Inflammatory macrophage treated with lipopolysaccharide for 1 hour (primary cell): ENCODE results near the gene OR6C68.
"Not testable (repeated sequence)": the region's sequence is repeated elsewhere in the genome, so short reads cannot be mapped to it uniquely, and the experiment has no call there.

Source experiments
- DNase-seq, 2 donors: peaks; one replicate each; pipeline ENCODE4 v3.0.0-alpha.2; 2020 to 2022

Gene OR6C68

DNA sequence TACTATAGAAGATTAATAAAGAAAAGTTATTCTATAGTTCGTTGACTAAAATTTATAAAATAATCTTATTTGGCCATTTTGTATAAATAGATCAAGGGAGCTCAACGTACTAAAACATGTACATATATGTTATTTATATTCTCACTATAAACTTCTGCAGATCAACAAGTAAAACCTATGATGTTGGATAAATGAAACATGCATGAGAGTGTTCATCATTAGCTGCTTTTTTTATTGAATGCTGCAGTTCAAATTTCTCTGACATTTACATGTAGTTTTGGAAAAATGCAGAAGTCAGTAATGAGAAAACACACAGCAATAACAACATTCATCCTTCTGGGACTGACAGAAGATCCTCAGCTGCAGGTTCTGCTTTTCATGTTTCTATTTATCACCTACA is at the start of gene OR6C68:
Gene OR6C68 (plus strand): TSS at position 301 of the 400 bp plus-strand sequence. CDS start 0 bp downstream, at position 301.
- DNase-seq: no peak

DNA sequence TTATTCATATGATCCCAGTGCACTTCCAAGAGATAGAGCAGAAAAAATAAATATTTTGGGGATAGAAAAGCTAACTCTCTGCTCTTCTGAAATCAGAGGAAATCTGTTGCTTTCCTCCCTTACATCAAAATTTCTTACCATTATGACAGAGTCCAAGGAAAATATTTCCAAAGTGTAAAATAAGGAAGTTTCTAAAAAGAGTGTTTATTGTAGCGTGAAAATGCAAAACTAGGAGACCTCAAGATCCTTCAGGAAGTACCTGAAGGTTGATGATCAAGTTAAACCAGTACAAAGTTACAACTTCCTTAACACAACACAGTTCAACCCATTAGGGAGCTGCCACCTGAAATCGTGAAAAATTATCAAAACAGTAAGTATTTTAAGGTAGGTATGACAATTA is 48.4 kb upstream of the OR6C68 start, which contains the start of gene OR6C2:
Gene OR6C2 (plus strand): TSS at position 301 of the 400 bp plus-strand sequence. CDS start 8,138 bp downstream, outside the sequence.
- DNase-seq: no peak

DNA sequence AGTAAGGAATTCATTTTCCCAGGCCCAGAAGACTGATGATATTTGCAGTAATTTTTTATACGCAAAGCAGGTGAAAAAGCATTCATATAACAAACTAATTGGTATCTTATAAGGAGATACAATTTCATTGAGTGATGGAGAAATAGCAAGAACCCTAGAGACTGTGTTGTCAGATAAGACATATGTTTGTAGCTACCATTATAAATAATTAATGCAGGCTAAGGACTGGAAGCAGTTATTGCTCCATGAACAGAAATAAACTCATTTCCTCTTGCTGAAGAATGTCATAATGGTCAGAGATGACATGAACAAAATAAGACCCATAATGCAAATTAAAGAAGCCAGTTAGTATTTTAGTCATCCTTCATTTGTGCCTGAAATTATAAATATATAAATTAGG is 46.8 kb upstream of the OR6C68 start:
- no peak for DNase-seq

DNA sequence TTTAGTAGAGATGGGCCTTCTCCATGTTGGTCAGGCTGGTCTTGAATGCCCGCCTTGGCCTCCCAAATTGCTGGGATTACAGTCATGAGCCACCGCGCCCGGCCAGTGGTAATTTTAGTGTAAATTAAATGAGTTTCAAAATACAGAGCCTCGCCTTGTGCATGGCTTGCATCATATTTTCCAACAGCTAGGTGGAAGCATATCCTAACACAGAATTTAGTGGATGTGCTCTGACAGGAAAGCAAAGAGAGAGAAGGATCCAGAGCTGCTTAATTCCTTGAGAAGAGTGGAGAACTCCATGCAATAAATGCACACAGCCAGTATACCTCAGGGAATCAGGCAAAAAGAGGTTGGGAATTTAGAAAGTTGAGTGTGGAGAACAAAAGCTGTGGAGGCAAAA is 45.9 kb upstream of the OR6C68 start:
- DNase-seq: no peak

DNA sequence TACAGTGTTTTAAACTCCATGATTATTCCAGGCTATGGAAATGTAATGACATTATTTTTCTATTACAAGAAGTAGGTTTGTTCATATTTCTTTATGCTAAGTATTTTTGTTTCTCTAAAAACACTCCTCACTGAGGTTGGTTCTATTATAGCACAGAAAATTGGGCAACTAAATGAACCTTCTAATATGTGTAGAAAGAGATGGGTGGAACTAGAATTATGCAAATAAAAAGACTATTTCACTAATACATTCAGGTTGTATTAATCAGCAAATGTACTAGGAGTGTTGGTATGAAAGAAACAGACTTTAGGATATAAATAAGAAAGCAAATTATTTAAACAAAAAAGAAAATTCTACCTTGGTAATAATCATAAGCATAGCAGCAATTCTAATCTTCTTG is 43.4 kb upstream of the OR6C68 start:
- no peak for DNase-seq

DNA sequence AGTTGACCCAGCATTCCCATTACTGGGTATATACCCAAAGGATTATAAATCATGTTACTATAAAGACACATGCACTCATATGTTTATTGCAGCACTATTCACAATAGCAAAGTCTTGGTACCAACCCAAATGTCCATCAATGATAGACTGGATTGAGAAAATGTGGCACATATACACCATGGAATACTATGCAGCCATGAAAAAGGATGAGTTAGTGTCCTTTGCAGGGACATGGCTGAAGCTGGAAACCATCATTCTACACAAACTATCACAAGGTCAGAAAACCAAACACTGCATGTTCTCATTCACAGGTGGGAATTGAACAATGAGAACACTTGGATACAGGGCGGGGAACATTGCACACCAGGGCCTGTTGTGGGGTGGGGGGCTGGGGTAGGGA is 27.3 kb upstream of the OR6C68 start:
- DNase-seq: not testable (repeated sequence)

DNA sequence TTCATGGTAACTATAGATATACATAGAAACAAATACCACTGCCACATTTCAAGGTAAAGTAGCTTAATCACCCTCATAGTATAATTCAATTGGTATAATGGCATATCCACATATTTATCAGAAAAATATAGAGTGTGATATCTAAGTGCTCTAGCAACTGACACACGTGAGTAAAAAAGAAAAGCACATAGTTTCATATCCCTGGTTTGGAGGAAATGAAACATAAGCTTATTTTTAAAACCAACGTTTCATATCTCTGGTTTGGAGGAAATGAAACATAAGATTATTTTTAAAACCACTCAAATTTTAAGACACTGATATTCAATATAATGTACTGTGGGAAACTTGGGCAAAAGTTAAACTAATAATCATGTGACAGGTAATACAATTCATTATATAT is 24.3 kb upstream of the OR6C68 start:
- DNase-seq: peak in 1 of 2 donors; percentile 2

DNA sequence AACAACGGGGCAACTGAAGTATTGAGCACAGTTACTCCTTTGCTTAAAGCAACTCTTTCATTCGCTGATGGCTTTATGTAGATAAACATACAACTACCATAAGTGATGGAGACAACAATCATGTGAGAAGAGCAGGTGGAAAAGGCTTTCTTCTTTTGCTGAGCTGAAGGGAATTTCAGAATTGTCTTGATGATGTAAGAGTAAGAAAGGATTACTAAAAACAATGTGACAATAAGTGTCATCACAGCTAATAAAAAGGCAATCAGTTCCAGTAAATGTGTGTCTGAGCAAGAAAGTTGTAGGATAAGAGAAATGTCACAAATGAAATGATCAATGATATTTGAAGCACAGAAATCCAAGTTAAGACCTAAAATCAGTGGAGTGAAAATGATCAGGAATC is 22.9 kb upstream of the OR6C68 start:
- DNase-seq: peak; percentile 16 to 18

DNA sequence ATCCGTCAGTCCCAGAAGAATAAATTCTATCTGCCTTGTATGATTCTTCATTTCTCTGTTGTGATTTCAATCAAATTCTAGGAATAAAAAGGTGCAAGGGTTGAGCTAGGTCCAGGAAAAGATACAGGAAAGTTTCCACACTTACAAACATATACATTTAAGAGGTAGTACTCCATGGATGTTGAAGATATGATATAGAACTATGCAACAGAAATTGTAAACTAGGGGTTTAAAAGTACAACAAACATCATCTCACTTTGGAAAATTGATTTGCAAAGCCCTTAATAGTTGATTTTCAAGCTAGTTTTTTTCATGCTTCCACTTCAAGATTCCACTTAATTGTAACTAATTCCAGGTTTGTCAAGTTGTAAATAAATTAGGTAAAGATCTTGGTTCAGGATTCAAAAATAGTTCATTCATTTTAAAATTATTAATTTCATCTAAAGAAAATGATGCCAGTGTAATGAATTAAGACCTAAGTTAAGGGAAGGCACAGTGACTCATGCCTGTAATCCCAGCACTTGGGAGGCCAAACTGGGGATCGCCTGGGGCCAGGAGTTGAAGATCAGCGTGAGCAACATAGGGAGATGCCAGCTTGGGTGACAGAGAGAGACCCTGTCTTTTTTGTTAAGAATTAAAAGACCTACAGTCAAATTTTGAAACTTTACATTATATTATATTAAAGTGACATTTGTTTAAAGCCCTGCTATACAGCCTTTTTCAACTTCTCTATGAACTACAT is 21.9 kb upstream of the OR6C68 start, which contains the start of gene OR6C70:
Gene OR6C70 (minus strand): TSS at position 51 of the 742 bp plus-strand sequence. CDS start 0 bp downstream, at position 51.
- DNase-seq: no peak

DNA sequence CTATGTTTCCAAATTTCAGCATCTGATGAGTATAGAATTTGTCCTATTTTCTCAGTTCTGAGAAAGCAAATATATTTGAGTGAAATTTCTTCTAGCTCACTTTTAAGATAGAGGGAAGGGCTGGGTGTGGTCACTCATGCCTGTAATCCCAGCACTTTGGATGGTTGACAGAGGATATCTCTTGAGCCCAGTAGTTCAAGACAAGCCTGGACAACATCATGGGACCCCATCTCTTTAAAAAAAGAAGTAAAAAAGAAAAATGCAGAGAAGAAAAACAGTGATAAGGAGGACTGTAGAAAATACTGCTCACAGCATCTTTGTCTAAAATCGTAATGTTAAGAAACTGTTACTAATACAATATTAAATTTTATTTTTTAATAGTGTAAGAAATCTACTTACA is 19.9 kb upstream of the OR6C68 start:
- DNase-seq: no peak

DNA sequence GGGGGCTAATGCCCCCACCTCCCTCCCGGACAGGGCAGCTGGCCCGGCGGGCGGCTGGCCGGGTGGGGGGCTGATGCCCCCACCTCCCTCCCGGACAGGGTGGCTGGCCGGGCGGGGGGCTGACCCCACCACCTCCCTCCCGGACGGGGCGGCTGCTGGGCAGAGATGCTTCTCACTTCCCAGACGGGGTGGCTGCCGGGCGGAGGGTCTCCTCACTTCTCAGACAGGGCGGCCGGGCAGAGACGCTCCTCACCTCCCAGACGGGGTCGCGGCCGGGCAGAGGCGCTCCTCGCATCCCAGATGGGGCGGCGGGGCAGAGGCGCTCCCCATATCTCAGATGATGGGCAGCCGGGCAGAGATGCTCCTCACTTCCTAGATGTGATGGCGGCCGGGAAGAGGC is 13.0 kb upstream of the OR6C68 start:
- DNase-seq: not testable (repeated sequence)

DNA sequence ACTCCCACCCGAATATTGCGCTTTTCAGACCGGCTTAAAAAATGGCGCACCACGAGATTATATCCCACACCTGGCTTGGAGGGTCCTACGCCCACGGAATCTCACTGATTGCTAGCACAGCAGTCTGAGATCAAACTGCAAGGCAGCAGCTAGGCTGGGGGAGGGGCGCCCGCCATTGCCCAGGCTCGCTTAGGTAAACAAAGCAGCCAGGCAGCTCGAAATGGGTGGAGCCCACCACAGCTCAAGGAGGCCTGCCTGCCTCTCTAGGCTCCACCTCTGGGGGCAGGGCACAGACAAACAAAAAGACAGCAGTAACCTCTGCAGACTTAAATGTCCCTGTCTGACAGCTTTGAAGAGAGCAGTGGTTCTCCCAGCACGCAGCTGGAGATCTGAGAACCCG is 7.9 kb upstream of the OR6C68 start:
- DNase-seq: not testable (repeated sequence)

DNA sequence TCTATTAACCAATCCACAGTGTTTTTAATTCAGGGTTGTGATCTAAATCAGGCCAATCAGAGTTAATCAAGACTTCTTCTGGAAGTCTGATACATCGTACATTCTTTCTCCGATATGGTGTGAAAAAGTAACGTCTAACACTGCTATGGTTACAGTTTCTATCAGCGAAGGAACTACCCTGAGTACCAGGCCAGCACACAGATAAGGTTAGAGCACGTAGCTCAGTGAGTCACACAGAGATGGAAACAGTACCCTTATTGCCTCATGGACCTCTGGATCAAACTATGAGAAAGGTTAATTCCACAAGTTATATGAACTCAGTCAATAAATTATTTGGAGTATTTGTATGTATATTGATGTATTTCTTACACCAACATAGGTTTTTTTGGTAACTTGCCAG is 3.3 kb downstream of the OR6C68 start:
- no peak for DNase-seq

DNA sequence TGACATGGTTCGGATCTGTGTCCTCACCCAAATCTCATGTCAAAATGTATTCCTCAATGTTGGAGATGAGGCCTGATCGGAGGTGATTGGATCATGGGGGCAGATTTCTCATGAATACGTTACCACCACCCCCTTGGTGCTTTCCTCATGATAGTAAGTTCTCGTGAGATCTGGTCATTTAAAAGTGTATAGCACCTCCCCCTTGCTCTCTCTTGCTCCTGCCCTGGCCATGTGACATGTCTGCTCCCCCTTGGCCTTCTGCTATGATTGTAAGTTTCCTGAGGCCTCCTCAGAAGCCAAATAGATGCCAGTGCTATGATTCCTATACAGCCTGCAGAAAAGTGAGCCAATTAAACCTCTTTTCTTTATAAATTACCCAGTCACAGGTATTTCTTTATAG is 7.1 kb downstream of the OR6C68 start:
- no peak for DNase-seq

DNA sequence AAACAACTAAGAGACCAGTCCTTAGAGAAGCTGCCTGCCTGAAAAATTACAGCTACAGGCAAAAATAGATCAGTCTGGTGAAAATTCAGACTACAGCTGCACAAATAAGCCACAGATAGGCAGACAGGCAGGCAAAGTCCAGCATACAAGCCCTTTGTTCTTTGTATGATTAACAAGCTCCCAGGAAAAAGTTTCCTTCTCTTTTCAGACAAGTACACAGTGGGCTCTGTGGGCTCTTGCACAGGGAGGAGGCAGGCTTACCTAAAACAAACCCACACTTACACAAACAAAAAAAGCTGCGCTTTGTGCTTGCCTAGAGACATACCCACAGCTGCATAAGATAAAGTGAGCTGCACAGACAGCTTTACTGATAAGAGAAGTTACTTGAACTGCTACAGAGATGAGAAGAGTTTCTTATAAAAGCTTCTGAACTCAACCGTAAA is 7.7 kb downstream of the OR6C68 start:
- no peak for DNase-seq

DNA sequence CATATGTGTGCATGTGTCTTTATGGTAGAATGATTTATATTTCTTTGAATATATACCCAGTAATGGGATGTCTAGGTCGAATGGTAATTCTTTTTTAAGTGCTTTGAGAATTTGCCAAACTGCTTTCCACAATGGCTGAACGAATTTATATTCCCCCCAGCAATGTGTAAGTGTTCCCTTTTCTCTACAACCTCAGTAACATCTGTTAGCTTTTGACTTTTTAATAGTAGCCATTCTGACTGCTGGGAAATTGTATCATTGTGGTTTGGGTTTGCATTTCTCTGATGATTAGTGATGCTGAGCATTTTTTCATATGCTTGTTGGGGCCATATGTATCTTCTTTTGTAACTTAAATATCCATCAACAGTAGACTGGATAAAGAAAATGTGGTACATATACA is 9.4 kb downstream of the OR6C68 start:
- DNase-seq: no peak

DNA sequence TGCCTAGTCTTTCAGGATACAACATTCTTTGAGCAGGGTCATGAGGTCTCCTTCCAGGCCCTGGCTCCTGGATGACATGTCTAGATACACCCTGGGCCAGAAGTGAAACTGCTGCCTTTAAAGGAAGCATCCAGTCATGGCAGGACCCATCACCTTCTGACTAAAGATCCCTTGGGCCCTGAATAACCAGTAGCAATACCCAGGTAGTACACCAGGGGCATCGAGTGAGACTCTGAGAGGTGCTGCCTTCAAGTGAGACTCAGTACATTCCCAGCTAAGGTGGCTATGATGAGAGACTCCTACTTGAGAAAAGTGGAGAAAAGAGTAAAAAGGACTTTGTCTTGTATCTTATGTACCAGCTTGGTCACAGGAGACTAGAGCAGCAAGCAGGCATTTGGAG is 23.5 kb downstream of the OR6C68 start:
- no peak for DNase-seq

DNA sequence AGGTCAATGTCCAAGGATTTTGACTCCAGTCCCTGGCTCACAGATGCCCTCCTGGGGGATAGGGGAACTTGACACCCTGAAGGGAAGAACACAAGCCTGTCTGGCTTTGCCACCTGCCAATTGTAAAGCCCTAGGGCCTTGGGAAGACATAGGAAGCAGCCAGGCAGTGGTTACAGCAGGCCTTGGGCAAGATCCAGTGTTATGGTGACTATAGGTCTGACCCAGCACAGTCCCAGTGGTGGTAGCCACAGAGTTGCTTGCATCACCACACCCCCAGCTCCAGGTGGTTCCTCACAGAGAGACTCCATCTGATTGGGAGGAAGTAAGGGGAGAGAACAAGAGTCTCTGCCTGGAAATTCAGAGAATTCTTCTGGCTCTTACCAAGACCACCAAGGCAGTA is 24.2 kb downstream of the OR6C68 start:
- DNase-seq: no peak
